ENCODE data around the gene EDC4.

The EDC4 gene

DNA sequence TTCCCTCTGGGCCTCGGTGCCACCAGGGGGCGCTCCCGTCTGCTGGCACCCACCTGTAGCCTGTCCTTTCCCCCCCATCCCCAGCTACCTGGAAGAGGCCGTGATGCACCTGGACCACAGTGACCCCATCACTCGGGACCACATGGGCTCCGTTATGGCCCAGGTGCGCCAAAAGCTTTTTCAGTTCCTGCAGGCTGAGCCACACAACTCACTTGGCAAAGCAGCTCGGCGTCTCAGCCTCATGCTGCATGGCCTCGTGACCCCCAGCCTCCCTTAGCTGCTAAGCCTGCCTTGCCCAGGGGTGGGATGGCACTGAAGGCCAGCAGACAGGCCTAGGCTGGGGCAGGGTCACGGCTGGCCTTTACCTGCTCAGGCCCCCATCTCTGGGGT is 11.0 kb downstream of the EDC4 start:
- TF ChIP-seq Cebpa-rat (IDR thresholded peaks at IDR 0.05) = no peak
- Histone ChIP-seq H3K27ac (no peak overlapping the region), H3K4me1 (no peaks in the 10 kb centered on the region), H3K36me3 (peaks cover 93% of the 10 kb centered on the region), H3K27me3 (no peaks in the 10 kb centered on the region), H4K20me1 (peaks cover 55% of the 10 kb centered on the region), H3K9me3 (no peaks in the 10 kb centered on the region), H3K9ac (no peak overlapping the region), H3K4me3 (no peak overlapping the region), H3K4me2 (no peak overlapping the region)

DNA sequence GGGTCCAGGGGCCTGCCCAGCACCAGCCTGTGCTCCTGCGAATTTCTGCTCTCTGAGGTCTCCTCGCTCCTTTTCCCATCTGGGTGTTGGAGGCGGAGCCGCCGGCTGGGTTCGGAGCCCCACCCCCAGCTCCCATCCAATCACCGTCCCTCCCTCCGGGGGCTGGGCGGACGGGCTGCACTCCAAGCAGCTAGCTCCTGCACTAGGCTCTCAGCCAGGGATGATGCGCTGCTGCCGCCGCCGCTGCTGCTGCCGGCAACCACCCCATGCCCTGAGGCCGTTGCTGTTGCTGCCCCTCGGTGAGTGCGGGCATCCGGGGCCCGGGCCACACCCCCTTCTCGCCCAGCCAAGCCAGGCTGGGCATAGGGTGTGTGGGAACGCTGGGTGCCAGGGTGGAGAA is 11.8 kb downstream of the EDC4 start, which contains the start of gene NRN1L:
Gene NRN1L (plus strand): TSS at position 202 of the 400 bp plus-strand sequence. CDS start 19 bp downstream, at position 221.
- no peaks in the 10 kb centered on the region for H3K4me1 ChIP-seq
- H4K20me1 ChIP-seq = peaks cover 52% of the 10 kb centered on the region
- no peak within 1 kb of the TSS for H3K9ac ChIP-seq
- H3K4me3 ChIP-seq = no peak within 1 kb of the TSS
- no peak within 1 kb of the TSS for H3K27ac ChIP-seq
- no peaks in the 10 kb centered on the region for H3K9me3 ChIP-seq
- H3K36me3 ChIP-seq = peaks cover 88% of the 10 kb centered on the region
- no peaks in the 10 kb centered on the region for H3K27me3 ChIP-seq
- H3K4me2 ChIP-seq = no peak within 1 kb of the TSS
- no peak for TF ChIP-seq Cebpa-rat (IDR thresholded peaks at IDR 0.05)

DNA sequence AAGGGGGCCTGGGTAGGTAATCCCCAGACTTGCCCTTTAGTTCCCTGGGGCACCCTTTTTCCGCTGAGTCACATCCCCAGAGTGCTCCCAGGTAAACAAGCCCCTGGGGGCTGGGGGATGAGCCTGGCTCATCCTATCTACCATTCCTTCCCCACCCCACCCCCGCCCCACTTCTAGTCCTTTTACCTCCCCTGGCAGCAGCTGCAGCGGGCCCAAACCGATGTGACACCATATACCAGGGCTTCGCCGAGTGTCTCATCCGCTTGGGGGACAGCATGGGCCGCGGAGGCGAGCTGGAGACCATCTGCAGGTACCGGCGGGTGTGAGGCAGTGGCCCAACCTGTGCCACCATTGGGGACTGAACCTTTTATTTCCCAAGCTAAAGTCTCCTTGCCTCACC is 12.7 kb downstream of the EDC4 start:
- Histone ChIP-seq H3K4me1 (no peaks in the 10 kb centered on the region), H3K9me3 (no peaks in the 10 kb centered on the region), H3K36me3 (peaks cover 81% of the 10 kb centered on the region), H3K27ac (no peak overlapping the region), H3K9ac (no peak overlapping the region), H3K4me2 (no peak overlapping the region), H3K4me3 (no peak overlapping the region), H4K20me1 (peaks cover 43% of the 10 kb centered on the region), H3K27me3 (no peaks in the 10 kb centered on the region)
- no peak for TF ChIP-seq Cebpa-rat (IDR thresholded peaks at IDR 0.05)

DNA sequence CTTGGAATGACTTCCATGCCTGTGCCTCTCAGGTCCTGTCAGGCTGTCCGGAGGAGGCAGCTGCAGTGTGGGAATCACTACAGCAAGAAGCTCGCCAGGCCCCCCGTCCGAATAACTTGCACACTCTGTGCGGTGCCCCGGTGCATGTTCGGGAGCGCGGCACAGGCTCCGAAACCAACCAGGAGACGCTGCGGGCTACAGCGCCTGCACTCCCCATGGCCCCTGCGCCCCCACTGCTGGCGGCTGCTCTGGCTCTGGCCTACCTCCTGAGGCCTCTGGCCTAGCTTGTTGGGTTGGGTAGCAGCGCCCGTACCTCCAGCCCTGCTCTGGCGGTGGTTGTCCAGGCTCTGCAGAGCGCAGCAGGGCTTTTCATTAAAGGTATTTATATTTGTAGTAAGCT is 13.1 kb downstream of the EDC4 start:
- Histone ChIP-seq H4K20me1 (peaks cover 39% of the 10 kb centered on the region), H3K36me3 (peaks cover 76% of the 10 kb centered on the region), H3K4me2 (no peak overlapping the region), H3K27ac (no peak overlapping the region), H3K9ac (no peak overlapping the region), H3K27me3 (no peaks in the 10 kb centered on the region), H3K9me3 (no peaks in the 10 kb centered on the region), H3K4me3 (no peak overlapping the region), H3K4me1 (no peaks in the 10 kb centered on the region)
- TF ChIP-seq Cebpa-rat (IDR thresholded peaks at IDR 0.05) = no peak

DNA sequence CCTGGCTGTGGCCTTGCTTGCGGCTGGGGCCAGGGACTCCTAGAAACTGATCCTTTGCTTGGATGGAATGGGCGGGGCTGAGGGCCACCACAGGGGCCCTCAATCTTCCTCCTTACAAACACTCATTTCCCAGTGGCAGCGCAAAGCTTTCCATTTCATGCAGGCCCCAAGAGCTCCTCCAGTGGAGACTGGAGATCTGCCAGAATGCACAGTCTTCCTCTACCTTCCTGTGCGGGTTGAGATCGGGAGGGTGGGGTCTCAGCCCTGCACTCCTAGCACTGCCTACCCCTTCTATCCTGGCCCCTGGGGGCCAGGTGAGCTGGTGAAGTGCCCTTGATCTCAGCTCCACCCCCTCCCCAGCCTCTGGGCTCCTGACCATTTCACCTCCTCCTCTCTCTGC is 13.5 kb downstream of the EDC4 start:
- no peak for TF ChIP-seq Cebpa-rat (IDR thresholded peaks at IDR 0.05)
- Histone ChIP-seq H3K4me1 (no peaks in the 10 kb centered on the region), H3K9me3 (no peaks in the 10 kb centered on the region), H3K4me3 (no peak overlapping the region), H4K20me1 (peaks cover 36% of the 10 kb centered on the region), H3K36me3 (peaks cover 72% of the 10 kb centered on the region), H3K27ac (no peak overlapping the region), H3K9ac (no peak overlapping the region), H3K27me3 (no peaks in the 10 kb centered on the region), H3K4me2 (no peak overlapping the region)

DNA sequence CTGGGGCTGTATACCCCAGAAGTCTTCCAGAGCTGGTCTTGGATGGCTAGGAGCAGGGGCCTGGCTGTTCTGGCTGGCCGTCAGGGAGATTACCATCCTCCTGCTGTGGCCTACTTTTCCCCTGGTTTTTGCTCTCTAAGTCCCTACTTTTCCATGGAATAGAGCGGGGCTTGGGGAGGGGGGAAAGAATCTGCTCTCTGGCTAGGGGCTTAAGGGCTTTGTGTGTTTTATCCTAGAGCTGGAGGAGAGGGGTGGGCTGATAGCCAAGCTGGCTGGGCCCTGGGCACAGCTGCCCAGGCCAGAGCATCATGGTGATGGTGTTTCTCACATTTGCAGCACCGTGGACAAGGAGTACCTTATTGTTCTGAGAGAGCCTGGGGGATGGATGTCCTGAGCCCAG is 15.5 kb downstream of the EDC4 start:
- Histone ChIP-seq H3K9ac (no peak overlapping the region), H3K36me3 (peaks cover 53% of the 10 kb centered on the region), H3K4me2 (no peak overlapping the region), H4K20me1 (peaks cover 18% of the 10 kb centered on the region), H3K27ac (no peak overlapping the region), H3K4me3 (no peak overlapping the region), H3K9me3 (no peaks in the 10 kb centered on the region), H3K4me1 (peaks cover 7% of the 10 kb centered on the region; the same call in 1 of the 2 replicates), H3K27me3 (no peaks in the 10 kb centered on the region)
- TF ChIP-seq Cebpa-rat (IDR thresholded peaks at IDR 0.05) = no peak

DNA sequence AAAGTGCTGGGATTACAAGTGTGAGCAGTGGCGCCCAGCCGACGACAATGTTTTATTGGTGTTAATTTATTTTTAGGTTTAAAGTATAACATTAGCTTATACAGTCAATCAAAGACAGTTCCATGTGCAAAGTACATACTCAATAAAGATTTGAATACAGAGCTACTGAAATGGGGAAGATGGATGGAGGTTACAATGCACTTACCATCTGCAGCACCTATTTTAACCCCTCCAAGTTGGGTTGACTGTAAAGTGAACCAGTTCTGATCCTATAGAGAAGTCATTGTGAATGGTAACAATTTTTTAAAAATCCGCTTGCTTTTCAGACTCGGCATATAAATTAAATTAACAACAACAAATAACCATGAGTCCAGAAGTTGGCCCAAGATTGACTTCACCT is 19.5 kb downstream of the EDC4 start:
- Histone ChIP-seq H3K9me3 (no peaks in the 10 kb centered on the region), H3K4me2 (peak overlapping the region; percentile 79), H3K27ac (no peak overlapping the region), H4K20me1 (peaks cover 24% of the 10 kb centered on the region), H3K4me1 (peaks cover 21% of the 10 kb centered on the region), H3K27me3 (no peaks in the 10 kb centered on the region), H3K36me3 (peaks cover 21% of the 10 kb centered on the region), H3K9ac (peak overlapping the region; percentile 99), H3K4me3 (peak overlapping the region; percentile 100)
- no peak for TF ChIP-seq Cebpa-rat (IDR thresholded peaks at IDR 0.05)

DNA sequence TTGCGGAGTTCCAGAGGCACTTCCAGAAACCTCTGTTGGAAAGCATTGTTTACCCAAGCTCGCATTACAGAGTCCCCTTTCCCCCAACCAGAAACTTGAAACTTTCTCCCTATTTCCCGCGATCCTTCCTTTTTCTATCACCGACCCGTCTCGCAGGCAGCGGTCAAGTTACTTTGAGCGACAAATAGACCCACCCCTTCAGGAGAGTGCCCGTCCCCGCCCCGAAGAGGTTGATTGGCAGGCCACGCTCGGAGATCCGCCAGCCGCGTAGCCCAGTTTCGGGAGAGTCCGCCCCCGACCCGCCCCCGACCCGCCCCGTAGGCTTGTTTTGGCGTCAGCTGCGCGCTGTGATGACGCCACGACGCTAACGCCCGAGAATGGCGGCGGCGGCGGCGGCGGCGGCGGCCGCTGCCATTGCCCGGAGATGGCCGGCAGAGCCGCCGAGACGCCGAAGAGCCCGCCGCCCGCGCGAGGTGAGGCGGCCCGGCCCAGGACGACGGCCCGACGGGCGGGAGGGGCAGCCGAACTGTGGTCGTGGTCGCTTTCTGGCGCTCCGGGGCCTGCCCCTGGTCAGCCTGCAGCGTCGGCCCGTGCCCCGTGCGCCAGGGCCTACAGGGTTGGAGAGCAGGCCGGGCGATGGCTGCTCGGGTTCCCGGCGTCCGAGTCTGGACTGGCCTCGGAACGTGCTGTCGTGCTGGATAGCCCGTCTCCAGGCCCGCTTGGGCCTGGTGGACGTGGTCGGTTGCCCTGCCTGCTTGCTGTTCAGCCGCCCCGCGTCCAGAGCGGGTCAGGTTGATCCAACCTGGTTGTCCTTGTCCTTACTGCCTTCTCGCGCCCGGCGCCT is 20.3 kb downstream of the EDC4 start, which contains the start of gene PSKH1:
Gene PSKH1 (plus strand): TSS at position 356 of the 844 bp plus-strand sequence. CDS start 15,496 bp downstream, outside the sequence.
- no peaks in the 10 kb centered on the region for H3K27me3 ChIP-seq
- TF ChIP-seq Cebpa-rat (IDR thresholded peaks at IDR 0.05) = no peak
- H3K9ac ChIP-seq = peak within 1 kb of the TSS; percentile 99
- H3K27ac ChIP-seq = peak within 1 kb of the TSS; percentile 97
- H3K4me2 ChIP-seq = peak within 1 kb of the TSS; percentile 83
- peaks cover 21% of the 10 kb centered on the region for H3K4me1 ChIP-seq
- H3K4me3 ChIP-seq = peak within 1 kb of the TSS; percentile 100
- peaks cover 21% of the 10 kb centered on the region for H3K36me3 ChIP-seq
- peaks cover 32% of the 10 kb centered on the region for H4K20me1 ChIP-seq
- H3K9me3 ChIP-seq = no peaks in the 10 kb centered on the region

DNA sequence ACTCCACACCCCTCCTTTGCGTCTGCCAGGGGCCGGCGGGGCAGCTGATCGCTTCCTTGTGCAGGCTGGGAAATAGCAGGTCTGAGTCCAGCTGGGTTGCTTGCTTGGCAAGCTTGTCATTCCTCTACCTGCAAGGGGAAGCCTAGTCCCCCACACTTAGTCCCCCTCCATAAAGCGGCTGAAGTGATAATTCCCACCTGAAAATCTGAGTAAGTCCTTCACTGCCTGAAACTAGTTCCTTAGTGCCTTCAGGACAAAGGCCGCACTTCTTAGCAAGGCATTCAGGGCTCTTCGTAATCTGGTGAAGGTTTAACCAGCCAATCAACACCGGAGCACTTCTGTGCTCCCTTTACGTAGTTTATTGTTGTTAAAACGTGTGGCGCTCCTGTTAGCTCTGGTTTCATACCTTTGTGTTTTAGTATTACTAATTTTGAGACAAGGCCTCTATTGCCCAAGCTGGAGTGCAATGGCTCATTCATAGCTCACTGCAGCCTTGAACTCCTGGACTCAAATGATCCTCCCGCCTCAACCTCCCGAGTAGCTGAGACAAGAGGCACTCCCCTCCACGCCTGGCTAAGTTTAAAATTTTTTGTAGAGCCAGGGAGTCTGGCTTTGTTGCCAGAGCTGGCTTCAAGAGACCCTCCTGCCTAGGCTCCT is 21.0 kb downstream of the EDC4 start:
- Histone ChIP-seq H3K27me3 (no peaks in the 10 kb centered on the region), H3K4me1 (peaks cover 21% of the 10 kb centered on the region), H3K9me3 (no peaks in the 10 kb centered on the region), H3K4me2 (peak overlapping the region; percentile 83), H3K4me3 (peak overlapping the region; percentile 100), H3K9ac (peak overlapping the region; percentile 99), H3K27ac (peak overlapping the region; percentile 97), H3K36me3 (peaks cover 17% of the 10 kb centered on the region), H4K20me1 (peaks cover 39% of the 10 kb centered on the region)
- no peak for TF ChIP-seq Cebpa-rat (IDR thresholded peaks at IDR 0.05)

DNA sequence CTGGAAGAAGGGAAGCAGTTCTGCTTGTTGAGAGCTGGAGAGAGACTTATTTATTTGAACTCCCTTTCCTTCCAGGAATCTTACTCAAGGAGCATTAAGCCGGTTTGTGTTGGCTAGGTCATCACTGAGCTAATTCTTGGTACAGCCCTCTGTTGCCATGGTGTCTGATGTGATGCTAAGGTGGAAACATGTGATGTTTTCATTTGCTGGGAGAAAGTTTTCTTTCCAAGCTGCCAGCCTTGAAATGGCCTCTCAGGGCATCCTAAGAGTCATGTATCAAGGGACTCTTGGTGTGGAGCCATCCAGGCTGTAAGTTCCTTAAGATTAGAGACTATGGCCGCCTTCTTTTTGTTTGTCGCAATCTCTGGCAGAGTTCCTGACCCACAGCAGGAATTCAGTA is 24.4 kb downstream of the EDC4 start:
- Histone ChIP-seq H3K27ac (no peak overlapping the region), H3K9me3 (no peaks in the 10 kb centered on the region), H3K4me3 (no peak overlapping the region), H3K4me1 (peaks cover 20% of the 10 kb centered on the region), H3K9ac (no peak overlapping the region), H3K27me3 (no peaks in the 10 kb centered on the region), H3K36me3 (peaks cover 33% of the 10 kb centered on the region), H3K4me2 (no peak overlapping the region), H4K20me1 (peaks cover 73% of the 10 kb centered on the region)
- no peak for TF ChIP-seq Cebpa-rat (IDR thresholded peaks at IDR 0.05)
